Epithelial cell of esophagus (primary cell): Measurements from ENCODE around the gene TMEM120A.

Source experiments
- DNase-seq: peaks from one replicate; pipeline ENCODE4 v3.0.0; 2010; ENCODE audit warnings: low read depth
- H3K4me3 ChIP-seq: 2 replicates; pipeline ENCODE4 v1.5.1; 2011; ENCODE audit warnings: mild to moderate bottlenecking, low read length, control low read depth
- TF ChIP-seq, protein P1 (sequence below): IDR thresholded peaks from 2 replicates; pipeline ENCODE4 v1.5.1; 2011; ENCODE audit warnings: low read depth, mild to moderate bottlenecking, low read length, control low read depth, inconsistent platforms; ENCODE audit not compliant: insufficient read depth; ENCODE audit errors: missing control alignments

Gene TMEM120A

DNA sequence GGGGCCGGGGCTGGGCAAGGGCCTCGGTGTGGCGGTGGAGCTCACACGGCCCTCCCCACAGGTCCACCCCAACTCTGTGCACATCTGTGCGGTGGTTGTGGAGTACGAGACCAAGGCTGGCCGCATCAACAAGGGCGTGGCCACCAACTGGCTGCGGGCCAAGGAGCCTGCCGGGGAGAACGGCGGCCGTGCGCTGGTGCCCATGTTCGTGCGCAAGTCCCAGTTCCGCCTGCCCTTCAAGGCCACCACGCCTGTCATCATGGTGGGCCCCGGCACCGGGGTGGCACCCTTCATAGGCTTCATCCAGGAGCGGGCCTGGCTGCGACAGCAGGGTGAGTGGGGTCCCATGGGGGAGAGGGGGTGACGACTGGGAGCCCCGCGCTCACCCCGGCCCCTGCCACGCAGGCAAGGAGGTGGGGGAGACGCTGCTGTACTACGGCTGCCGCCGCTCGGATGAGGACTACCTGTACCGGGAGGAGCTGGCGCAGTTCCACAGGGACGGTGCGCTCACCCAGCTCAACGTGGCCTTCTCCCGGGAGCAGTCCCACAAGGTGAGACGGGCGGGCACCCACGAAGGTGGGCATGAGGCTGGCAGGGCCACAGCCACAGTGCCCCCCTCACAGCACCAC is 8.8 kb downstream of the TMEM120A start:
- TF ChIP-seq, protein P1, sequence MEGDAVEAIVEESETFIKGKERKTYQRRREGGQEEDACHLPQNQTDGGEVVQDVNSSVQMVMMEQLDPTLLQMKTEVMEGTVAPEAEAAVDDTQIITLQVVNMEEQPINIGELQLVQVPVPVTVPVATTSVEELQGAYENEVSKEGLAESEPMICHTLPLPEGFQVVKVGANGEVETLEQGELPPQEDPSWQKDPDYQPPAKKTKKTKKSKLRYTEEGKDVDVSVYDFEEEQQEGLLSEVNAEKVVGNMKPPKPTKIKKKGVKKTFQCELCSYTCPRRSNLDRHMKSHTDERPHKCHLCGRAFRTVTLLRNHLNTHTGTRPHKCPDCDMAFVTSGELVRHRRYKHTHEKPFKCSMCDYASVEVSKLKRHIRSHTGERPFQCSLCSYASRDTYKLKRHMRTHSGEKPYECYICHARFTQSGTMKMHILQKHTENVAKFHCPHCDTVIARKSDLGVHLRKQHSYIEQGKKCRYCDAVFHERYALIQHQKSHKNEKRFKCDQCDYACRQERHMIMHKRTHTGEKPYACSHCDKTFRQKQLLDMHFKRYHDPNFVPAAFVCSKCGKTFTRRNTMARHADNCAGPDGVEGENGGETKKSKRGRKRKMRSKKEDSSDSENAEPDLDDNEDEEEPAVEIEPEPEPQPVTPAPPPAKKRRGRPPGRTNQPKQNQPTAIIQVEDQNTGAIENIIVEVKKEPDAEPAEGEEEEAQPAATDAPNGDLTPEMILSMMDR, result no peak
- no peak overlapping the region for H3K4me3 ChIP-seq
- no peak for DNase-seq

DNA sequence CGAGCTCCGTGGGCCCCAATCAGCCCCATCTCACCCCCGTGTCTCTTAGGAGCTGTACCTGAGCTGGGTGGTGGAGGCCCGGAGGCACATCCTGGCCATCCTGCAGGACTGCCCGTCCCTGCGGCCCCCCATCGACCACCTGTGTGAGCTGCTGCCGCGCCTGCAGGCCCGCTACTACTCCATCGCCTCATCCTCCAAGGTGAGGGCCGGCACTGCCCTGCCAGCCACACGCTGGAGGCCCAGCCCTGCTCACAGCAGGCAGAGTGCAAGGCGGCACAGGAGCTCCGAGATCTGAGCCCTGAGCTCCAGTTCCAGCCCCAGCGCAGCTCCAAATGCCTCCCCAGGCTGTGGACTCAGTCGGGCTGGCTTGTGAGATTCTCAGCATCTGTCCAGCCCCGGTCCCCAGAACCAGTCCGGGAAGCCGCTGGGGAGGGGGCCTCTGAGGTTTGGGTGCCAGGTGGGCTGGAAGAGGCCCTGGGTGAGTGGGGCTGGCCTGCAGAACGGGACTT is 9.3 kb downstream of the TMEM120A start:
- TF ChIP-seq, protein P1, result no peak
- DNase-seq, result no peak
- no peak overlapping the region for H3K4me3 ChIP-seq

DNA sequence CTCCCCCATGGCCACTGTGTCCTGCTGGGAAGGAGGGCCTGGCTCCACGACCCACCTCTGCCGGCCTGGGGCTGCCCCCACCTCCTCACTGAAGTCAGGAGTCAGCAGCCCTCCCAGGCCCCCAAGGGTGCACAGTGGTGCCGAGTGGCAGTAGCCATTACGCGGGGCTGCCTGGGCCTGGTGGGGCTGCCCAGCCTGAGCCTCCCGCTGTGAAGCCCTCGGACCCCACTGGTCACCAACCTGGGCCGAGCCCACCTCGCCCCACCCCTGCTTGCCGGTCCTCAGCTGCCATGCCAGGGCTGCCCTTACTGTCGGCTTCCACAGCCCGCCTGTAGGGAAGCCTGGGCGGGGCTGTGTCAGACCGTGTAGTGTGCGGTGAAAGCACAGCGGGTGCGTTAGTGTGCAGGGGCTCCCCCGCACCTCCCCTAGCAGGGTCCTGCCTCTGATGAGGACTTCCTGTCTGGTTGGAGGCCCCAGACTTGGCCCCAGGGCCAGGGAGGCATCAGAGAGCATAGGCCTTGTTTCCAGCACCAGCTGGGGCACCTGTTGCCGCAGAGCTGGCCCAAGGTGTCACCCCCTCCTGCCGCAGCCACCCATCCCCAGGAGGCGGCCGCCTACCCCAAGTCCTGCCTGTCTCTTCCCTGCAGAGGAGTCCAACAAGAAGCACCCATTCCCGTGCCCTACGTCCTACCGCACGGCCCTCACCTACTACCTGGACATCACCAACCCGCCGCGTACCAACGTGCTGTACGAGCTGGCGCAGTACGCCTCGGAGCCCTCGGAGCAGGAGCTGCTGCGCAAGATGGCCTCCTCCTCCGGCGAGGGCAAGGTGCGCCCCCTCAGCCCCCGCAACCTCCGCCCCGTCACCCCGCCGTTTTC is 10.0 kb downstream of the TMEM120A start:
- TF ChIP-seq, protein P1, result no peak
- no peak for DNase-seq
- H3K4me3 ChIP-seq, result no peak overlapping the region

DNA sequence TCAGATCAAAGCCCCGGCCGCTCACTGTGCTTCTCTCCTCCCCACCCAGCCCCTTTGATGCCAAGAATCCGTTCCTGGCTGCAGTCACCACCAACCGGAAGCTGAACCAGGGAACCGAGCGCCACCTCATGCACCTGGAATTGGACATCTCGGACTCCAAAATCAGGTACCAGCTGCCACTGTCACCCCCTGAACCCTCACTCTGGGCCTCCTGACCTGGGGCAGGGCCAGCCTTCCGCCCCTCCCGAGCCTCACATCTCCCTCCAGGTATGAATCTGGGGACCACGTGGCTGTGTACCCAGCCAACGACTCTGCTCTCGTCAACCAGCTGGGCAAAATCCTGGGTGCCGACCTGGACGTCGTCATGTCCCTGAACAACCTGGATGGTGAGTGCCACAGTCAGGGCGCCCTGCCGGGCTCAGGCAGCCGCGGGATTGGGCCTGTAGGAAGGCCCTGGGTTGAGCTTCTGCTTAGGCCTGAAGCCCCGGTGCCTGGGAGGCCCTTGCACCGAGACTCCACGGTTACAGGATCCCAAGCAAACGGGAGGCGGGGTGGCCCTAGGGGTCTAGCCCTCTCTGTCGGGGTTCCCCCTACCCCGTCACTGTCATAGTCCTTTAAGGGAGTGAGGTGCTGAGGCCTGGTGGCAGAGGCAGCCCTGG is 10.8 kb downstream of the TMEM120A start:
- no peak for DNase-seq
- H3K4me3 ChIP-seq, result no peak overlapping the region
- TF ChIP-seq, protein P1, result no peak

DNA sequence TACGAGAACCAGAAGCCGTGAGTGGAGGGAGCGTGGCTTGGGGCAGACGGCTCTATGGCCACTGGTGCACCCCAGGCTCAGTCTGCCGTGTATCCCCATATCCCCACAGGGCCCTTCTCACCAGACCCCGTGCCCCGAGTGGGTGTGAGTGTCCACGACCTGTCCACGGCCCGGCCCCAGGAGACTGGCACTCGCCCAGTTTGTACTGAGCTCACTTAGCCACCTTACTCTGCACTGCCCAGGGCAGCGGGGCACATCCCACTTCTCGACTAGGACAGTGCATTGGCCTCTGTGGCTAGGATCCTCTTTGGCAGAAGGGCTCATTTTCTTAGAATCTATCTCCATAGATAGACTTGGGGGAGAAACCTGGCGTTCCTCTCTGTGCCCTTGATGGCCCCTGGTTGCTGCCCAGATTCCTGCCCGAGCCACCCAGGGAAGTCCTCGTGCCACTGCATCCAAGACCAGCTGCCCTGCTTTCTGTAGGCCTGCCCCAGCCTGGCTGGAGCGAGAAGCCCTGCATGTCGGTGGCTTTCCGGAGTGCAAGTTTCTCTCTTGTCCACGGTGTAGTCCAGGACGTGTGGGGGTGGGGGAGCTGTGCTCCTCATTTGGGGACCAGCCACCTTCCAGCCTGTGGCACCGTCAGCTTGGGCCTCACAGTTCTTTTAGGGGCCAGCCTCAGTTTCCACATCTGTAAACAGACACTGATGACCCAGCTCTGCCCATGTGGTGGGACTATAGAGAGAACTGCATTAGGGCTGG is 11.9 kb downstream of the TMEM120A start:
- no peak overlapping the region for H3K4me3 ChIP-seq
- TF ChIP-seq, protein P1, result no peak
- DNase-seq, result no peak
